GM19397 (cell line): ENCODE measurements around the gene TMEM14A.
"Not testable (repeated sequence)": the region's sequence is repeated elsewhere in the genome, so short reads cannot be mapped to it uniquely, and the experiment has no call there.

Experiments
- ATAC-seq: cut with Tn5 transposase; IDR thresholded peaks from one replicate; pipeline ENCODE4 v1.9.1; 2021; ENCODE audit warnings: mild to moderate bottlenecking, moderate library complexity; ENCODE audit not compliant: unreplicated experiment

TMEM14A gene

DNA sequence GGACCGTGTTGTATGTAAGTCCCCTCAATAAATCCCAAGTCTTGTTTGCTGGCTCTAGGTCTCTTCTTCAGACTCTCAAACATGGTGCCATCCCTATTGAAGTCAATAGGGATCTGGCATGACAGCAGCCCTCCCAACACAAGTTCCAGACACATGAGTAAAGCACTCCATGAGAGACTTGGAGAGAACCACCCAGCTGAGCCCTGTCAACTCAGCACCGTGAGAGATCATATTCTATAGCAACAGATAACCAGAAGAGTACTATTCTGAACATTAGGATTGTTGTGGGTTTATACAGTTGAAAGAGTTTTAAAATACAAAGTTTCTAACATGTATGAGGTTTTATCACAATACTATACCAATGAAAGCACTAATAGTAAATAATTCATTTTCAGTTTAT is 23.5 kb downstream of the TMEM14A start:
- no peak for ATAC-seq

DNA sequence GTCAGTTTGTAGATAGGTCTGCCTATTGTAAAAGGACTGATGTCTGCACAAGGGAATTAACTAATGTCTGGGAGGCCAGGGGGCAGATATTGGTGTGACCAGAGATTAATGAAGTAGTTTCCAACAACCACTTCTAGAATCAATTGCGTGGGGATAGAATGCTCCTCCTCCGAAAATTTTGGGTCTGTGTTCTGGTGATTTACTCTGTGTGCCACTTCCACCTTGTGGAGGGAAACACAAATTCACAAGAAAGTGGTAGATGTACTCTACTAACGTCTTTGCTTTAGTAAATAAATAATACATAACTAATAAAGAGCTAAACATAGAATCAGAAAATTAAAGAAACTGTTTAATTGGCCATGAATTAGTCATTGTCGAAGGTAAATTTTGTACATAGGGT is 25.5 kb downstream of the TMEM14A start:
- ATAC-seq = no peak

DNA sequence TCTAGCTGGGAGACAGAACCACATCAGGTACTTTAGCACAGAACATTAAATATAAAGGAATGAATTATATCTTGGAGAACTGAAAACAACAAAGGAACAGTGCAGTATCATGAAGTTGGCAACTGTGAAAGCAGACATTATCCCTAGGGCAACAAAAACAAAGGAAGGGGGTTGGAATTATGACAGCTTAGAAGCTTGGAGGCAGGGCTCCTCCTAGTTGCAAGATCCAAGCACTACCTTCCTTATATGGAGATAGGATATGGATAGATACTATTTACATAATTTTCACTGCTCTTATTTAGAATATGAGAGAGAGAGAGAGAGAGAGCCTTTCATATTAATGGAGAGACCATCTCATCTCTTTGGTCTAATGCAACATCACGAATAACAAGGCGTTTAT is 27.0 kb downstream of the TMEM14A start:
- no peak for ATAC-seq

DNA sequence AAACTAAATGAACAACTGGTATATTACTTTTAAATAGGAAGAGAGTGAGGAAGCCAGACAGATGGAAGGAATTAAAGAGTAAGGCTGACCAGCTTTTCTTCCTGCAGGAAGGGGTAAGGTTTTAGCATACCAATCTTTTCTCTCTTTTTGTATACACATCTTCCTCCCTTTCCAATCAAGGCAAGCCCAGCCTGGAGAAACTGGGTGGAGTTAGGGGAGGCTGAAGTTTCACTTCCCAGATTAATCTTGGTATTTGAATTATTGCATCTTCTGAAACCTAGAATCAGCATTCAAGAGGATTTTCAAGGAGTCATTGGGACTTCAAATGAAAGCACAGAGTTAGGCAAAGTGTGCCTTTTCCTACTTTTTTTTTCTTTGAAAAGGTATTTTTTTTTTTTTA is 33.1 kb downstream of the TMEM14A start:
- ATAC-seq = no peak

DNA sequence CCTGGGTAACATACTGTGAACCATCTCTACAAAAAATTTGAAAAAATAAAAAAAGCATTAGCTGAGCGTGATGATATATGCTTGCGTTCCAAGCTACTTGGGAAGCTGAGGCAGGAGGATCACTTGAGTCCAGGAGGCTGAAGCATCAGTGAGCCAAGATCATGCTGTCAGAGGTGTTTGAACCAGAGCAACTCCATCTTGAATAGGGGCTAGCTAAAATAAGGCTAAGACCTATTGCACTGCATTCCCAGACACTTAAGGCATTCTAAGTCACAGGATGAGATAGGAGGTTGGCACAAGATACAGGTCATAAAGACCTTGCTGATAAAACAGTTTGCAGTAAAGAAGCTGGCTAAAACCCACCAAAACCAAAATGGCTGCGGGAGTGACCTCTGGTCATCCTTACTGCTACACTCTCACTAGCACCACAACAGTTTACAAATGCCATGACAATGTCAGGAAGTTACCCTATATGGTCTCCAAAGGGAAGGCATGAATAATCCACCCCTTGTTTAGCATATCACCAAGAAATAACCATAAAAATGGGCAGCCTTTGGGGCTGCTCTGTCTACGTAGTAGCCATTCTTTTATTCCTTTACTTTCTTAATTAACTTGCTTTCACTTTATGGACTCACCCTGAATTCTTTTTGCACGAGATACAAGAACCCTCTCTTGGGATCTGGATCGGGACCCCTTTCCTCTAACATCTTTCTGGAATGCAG is 34.0 kb downstream of the TMEM14A start:
- not testable (repeated sequence) for ATAC-seq

DNA sequence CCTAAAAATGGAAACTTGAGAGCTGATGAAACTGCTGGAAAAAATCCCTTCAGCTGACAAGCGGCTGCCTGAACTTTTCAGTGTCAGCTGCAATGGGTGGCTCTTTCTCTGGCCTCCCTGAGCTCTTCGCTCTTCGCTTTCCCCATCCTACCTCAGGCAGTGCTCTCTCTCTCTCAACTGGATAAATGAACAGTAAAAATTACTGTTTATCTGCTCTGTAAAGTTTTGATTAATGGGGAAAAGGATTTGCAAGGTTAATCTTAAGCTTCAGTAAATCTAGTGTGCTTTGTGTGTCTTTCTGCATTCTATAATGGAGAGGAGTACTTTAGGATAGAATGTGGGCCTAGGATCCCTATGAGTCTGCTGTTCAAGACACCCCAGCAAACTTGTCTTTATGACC is 35.1 kb downstream of the TMEM14A start:
- ATAC-seq = no peak

DNA sequence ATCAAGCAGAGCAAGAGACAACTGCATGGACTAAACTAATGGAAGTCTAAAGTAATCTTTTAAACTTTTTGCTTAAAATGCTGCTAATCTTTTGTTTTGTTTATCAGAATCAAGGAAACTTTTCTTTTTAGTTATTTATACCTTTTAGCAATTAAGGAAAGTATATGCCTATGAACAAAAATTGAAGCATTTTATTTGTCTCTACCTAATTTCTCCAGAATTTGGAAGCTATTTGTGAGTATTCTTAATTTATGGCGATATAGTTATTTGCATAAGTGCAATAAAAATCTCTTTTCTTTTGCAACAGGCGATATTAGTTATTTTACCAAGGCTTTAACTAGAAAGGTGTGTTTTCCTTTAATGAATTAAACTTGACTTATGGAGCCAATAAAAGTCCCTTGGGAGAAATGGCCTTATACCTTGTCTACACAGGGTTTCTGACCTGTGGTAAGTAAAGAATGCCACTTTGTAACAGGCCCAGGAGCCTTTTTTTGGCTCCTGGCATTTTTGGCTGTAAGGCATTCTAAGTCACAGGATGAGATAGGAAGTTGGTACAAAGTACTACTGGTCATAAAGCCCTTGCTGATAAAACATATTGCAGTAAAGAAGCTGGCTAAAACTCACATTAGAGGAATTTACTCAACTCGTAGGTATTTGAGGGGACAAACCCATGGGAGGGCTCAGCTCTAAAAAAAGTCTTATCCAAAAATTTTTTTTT is 37.2 kb downstream of the TMEM14A start:
- ATAC-seq = no peak

DNA sequence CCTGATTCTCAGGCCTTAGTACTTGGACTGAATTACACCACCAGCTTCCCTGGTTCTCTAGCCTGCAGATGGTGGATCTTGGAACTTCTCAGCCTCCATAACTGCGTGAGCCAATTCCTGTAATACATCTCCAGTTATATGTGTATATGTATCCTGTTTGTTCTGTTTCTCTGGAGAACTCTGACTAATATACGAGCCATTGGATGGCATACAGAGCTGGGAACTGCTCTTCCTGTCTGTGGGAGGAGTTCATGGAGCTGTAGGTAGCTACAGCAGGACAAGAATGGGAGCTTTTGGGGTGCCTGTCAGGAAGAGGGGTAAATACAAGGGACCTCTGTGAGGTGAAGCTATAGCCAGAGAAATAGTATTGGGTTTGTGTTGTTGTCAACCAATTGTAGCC is 41.2 kb downstream of the TMEM14A start:
- ATAC-seq = no peak

DNA sequence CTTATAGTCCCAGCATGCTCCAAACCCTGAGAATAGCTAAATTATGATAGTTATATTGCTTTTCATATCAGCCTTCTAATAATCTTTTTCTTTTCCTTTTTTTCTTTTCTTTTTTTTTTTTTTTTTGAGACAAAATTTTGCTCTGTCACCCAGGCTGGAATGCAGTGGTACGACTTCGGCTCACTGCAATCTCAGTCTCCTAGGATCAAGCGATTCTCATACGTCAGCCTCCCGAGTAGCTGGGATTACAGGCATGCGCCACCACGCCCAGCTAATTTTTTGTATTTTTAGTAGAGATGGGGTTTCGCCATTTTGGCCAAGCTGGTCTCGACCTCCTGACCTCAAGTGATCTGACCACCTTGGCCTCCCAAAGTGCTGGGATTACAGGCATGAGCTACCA is 43.8 kb downstream of the TMEM14A start:
- ATAC-seq = not testable (repeated sequence)

DNA sequence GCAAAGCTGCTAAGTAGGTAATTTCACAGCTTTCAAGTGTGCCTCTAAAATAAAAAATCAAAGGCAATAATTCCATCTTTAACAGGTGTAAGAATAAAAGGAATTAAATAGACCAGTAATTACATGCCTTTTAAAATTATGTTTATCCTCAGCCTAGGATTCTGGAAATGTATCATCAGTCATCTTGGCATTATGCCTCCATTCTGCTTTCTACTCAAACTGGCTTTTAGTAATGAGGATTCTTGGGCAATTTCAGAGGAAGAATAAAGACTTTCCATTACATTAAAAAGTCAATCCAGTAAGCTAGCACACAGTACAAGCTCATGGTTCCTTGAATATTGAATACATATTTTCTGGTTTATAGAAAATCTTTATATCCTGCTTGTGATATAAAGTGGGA is 47.6 kb downstream of the TMEM14A start:
- ATAC-seq = no peak

DNA sequence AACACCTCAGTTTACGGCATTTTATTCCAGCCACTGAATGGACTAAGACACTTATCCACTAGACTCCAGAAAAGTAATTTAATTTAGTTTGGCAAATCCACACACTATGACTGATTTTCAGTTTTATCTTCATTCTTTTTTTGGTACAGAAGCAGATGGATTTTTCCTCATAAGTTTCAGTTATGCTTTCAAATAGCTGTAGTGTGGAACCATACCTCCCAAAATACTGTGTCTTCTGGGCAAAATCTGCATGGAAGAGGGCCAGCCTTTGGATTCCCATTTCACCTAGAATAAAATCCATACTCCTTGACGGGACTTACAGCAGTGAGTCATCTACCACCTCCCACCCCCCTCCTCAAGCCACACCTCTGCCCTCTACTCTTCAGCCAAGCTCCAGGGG is 49.4 kb downstream of the TMEM14A start:
- ATAC-seq = no peak

DNA sequence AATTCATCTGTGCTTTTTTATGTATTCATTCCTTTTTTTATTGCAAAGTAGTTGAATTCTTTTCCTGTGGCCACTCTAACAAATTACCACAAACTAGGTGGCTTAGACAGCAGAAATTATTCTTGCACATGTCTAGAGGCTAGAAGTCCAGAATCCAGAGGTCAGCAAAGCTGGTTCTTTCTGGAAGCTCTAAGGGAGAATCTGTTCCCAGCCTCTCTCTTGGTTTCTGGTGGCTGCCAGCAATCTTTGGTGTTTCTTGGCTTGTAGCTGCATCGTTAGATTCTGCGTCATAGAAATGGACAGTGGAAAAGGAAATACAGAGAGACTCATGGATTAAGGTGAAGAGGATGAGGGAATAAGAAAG is 53.1 kb downstream of the TMEM14A start:
- ATAC-seq = no peak

DNA sequence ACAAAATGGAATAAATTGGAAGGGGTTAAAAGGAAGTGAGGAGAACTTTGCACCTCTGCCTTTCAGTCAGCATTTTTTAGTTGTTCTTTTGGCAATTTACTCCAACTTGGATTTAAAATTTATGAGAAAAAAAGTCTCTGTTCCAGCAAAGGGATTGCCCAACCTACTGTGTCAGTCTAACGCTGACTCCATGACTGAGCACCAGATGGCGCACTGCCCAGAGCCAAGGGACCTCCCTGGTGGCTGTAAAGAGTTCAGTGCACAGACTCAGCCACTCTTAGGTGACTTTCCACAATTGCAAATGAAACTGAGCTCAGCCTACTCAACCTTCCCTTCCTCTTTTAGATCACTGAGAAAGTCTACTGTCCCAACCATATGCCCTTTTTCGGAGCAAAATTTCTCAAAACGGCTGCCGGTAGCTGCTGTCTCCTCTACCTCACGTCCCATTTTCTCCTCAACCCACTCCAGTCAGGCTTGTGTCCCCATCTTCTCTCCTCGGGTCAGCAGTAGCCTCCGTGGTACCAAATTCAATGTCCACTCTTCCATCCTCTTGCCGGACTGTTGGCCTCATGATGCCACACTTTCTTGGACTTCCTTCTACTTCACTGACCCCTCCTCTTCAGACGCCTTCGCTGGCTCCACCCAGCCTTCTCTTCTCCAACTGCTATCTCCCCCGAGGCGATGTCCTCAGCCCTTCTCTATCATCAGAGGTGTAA is 53.7 kb downstream of the TMEM14A start:
- ATAC-seq = peak; percentile 99

DNA sequence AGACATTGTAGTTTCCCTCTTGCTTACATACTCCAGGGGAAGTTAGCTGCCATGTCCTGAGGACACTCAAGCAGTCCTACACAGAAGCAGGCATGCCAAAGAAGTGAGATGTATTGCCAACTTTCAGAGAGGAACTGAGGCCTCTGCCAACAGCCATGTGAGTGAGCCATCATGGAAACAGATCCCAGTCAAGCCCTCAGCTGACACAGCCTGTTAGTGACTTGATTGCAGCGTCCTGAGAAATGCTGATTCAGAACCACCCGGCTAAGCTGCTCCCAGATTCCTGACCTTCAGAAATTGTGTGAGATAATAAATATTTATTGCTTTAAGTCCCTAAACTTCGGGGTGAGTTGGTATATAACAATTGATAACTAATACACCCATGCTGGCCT is 54.2 kb downstream of the TMEM14A start:
- no peak for ATAC-seq

DNA sequence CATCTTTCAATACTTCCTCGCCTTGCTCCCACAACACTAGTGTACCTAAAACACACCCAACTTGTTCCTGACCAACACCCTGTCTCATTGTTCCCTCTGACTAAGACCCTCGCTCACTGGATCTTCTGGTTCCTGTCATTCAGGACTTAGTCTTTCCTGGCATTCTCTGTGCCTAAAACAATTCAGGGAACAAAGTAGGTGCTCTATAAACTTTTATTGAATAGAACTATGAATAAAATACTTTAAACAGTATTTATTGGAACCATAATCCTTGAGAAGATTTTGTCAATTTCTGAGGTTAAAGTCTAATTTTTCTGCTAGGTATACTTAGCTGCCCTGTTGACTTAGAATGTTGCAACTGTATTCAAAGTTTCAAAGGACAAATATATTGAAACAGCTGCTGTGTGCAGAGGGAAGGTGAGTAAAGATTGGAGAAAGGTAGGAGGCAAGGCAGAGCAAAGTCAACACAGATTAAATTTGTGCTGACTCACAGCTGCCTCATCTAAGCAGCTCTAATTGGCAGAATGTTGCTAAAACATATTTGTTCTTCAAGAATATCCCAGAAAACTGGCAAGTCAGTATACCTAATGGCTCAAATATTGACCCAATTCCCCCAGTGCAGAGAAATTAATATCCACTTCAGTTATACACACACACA is 54.8 kb downstream of the TMEM14A start:
- ATAC-seq = no peak

DNA sequence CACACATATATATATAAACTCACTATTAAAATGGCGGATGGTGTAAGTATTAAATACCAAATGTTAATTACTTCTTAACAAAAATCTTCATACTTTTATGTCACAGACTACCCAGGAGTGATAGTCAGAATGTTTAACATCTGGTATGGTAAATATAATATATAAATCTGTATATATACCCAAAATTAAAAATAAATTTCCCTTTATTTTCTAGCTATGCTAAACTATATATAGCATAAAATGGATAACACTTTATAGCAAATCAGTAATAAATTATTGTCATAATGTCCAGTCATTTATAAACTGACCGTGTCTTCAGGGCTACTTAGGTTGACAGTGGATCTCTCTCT is 55.3 kb downstream of the TMEM14A start:
- ATAC-seq = no peak

DNA sequence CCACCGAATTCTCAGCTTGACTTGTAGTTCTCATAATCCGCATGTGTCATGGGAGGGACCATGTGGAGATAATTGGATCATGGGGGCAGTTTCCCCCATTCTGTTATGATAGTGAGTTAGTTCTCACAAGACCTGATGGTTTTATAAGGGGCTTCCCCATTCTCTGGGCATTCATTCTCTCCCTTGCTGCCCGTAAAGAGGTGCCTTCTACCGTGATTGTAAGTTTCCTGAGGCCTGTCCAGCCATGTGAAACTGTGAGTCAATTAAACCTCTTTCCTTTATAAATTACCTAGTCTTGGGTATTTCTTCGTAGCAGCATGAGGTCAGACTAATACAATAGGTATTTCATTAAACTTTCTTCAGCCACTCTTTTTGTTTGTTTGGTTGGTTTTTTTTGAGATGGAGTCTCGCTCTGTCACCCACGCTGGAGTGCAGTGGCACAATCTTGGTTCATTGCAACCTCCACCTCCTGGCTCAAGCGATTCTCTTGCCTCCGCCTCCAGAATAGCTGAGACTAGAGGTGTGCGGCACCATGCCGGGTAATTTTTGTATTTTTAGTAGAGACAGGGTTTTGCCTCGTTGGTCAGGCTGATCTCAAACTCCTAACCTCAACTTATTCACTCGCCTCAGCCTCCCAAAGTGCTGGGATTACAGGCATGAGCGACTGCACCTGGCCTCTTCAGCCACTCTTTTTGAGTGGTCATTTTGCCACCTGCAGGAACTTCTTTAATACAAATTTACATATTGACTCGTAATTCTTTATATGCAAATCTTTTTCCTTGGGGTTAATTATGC is 56.0 kb downstream of the TMEM14A start:
- ATAC-seq = no peak

DNA sequence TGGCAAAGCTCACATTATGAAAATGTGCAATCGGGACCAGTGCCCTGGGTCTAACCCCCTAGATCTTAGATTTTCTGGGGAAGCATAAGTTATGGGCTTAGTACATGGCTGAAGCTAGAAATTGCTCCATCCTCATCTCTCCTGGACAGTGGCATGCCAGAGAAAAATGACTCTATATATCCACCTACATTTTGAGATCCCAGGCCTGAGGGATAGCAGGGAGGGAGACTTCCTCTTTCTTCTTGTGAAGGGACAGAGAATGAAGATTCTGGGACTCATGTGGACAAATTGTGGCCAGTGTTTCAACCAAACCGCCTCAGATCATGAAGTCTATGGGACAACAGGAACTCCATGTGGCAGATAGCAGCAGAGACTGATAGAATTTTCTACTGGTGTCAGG is 57.0 kb downstream of the TMEM14A start:
- ATAC-seq = no peak

DNA sequence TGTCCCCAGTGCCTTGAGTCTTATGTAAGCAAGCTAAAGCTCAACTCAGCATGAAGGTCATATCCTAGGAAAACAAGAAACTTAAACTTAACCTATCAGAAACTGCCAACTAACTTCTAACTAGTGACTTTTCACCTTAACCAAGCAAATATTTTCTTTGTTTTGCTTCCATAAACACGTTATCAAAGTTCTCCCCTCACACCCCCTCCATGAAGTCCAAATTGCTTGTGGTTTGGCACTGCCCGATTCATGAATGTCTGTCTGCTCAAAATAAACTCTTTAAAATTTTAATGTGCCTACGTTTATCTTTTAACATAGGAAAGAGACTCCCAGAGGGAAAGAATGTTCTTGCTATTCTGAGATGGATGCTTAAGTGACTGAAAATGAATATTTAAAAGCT is 57.5 kb downstream of the TMEM14A start:
- ATAC-seq = no peak

DNA sequence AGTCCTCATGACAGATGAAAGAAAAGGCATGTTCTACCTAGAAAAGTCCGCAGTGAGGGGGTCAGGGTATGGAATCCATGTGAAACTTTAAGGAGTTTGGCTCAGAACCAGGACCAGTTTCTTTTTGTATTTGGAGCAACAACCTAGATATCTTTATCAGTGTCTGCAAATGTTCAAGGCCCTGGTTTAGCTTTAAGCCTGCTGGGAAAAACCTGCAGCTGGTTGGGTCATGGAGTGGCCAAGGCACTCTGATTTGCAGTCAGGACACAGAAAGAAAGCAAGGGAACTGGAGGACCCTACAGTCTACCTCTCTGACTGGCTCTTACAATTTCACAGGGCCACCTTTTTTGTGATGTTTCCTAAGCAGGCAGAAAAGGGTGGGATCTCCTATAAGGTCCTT is 58.7 kb downstream of the TMEM14A start:
- ATAC-seq = no peak

DNA sequence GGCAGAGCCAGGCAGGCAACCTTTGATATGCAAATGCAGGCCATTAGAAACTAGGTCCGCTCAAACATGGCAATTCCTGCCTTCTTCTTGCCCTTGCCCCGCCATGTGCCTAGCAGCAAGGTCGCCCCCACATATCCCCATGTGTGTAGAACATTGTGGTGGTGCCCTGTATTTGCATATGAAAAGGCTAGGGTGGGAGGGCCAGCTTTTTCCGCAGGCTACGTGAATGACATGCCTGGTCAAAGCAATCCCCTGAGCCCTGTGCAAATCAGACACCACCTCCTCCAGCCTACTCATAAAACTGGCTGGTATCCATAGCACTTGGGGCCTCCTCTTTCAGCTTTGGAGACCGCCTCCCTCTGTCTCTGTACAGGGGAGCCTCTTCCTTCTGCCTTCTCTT is 60.8 kb downstream of the TMEM14A start:
- no peak for ATAC-seq
